ENCODE measurements around the gene MFN2. TPM values are rescaled to one million over a fixed set of nuclear protein-coding genes. Genes with fewer than 3 reads are reported as not detected.

MFN2 gene
- total and polyA plus RNA-seq, 9 of the 15 experiments (the other 6 are each of a cell fraction or from before 2014, with no cell fraction given), result 10.5 to 158 (median 87.1) TPM

DNA sequence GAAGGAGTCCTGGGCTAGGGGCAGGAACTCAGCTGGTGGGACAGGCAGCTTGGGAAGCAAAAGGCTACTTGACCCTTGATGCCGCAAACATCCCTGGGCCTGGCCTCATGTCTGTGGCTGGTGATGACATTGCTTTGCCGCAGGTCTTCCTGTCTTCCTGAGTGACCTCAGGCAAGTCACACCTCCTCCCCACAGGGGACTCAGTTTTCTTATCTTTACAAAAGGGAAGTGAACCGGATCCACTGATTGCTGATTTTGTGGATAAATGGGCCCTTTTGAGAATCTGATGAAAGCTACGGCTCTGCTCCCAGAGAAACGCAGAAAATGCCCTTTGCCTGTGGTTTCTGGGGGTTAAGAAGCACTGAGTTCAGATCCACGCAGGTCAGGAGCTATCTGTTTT, 25.0 kb upstream of the MFN2 start (continued):
- peak; percentile 59 for TF ChIP-seq ELF1 (tag; IDR thresholded peaks at IDR 0.05)
- TF ChIP-seq, protein P1, sequence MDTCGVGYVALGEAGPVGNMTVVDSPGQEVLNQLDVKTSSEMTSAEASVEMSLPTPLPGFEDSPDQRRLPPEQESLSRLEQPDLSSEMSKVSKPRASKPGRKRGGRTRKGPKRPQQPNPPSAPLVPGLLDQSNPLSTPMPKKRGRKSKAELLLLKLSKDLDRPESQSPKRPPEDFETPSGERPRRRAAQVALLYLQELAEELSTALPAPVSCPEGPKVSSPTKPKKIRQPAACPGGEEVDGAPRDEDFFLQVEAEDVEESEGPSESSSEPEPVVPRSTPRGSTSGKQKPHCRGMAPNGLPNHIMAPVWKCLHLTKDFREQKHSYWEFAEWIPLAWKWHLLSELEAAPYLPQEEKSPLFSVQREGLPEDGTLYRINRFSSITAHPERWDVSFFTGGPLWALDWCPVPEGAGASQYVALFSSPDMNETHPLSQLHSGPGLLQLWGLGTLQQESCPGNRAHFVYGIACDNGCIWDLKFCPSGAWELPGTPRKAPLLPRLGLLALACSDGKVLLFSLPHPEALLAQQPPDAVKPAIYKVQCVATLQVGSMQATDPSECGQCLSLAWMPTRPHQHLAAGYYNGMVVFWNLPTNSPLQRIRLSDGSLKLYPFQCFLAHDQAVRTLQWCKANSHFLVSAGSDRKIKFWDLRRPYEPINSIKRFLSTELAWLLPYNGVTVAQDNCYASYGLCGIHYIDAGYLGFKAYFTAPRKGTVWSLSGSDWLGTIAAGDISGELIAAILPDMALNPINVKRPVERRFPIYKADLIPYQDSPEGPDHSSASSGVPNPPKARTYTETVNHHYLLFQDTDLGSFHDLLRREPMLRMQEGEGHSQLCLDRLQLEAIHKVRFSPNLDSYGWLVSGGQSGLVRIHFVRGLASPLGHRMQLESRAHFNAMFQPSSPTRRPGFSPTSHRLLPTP (IDR thresholded peaks at IDR 0.05; ENCODE audit: borderline replicate concordance, extremely low read depth, insufficient read length), result no peak
- no peak for TF ChIP-seq ZNF174 (CRISPR knock-in tag; IDR thresholded peaks at IDR 0.05)
- TF ChIP-seq HNRNPH1 (optimal IDR thresholded peaks at IDR 0.05; ENCODE audit: low read depth, low read length), result no peak
- TF ChIP-seq MED1 (CRISPR knock-in tag; IDR thresholded peaks at IDR 0.05; ENCODE audit: borderline replicate concordance), result no peak
- TF ChIP-seq, protein P2, sequence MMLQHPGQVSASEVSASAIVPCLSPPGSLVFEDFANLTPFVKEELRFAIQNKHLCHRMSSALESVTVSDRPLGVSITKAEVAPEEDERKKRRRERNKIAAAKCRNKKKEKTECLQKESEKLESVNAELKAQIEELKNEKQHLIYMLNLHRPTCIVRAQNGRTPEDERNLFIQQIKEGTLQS (IDR thresholded peaks at IDR 0.05), result peak; percentile 65; the same call in 1 of the 2 replicates
- TF ChIP-seq, protein P2 (CRISPR knock-in tag; conservative IDR thresholded peaks at IDR 0.05), result no peak
- TF ChIP-seq, protein P3, sequence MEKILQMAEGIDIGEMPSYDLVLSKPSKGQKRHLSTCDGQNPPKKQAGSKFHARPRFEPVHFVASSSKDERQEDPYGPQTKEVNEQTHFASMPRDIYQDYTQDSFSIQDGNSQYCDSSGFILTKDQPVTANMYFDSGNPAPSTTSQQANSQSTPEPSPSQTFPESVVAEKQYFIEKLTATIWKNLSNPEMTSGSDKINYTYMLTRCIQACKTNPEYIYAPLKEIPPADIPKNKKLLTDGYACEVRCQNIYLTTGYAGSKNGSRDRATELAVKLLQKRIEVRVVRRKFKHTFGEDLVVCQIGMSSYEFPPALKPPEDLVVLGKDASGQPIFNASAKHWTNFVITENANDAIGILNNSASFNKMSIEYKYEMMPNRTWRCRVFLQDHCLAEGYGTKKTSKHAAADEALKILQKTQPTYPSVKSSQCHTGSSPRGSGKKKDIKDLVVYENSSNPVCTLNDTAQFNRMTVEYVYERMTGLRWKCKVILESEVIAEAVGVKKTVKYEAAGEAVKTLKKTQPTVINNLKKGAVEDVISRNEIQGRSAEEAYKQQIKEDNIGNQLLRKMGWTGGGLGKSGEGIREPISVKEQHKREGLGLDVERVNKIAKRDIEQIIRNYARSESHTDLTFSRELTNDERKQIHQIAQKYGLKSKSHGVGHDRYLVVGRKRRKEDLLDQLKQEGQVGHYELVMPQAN (IDR thresholded peaks at IDR 0.05; ENCODE audit: borderline replicate concordance), result no peak
- no peak for TF ChIP-seq ZBED1 (IDR thresholded peaks at IDR 0.05)
- peak; percentile 92 for TF ChIP-seq ETV1 (tag; conservative IDR thresholded peaks at IDR 0.05; ENCODE audit: low read depth)
- TF ChIP-seq SMARCA5 (IDR thresholded peaks at IDR 0.05), result 0 out of 2 replicates have a peak, but pooled peaks have one; percentile 9
- TF ChIP-seq TAF15 (IDR thresholded peaks at IDR 0.05; ENCODE audit: low read depth, low read length), result no peak
- no peak for TF ChIP-seq ZFP1 (CRISPR knock-in tag; IDR thresholded peaks at IDR 0.05)
- TF ChIP-seq CTBP1 (IDR thresholded peaks at IDR 0.05; ENCODE audit: borderline replicate concordance), result peak; percentile 86; the same call in 1 of the 2 replicates
- no peak for TF ChIP-seq ZNF133 (CRISPR knock-in tag; IDR thresholded peaks at IDR 0.05)
- TF ChIP-seq MEIS2 (IDR thresholded peaks at IDR 0.05; ENCODE audit: partially characterized antibody), result peak; percentile 51
- TF ChIP-seq NCOA4 (IDR thresholded peaks at IDR 0.05; ENCODE audit: partially characterized antibody), result no peak
- TF ChIP-seq, protein P4, sequence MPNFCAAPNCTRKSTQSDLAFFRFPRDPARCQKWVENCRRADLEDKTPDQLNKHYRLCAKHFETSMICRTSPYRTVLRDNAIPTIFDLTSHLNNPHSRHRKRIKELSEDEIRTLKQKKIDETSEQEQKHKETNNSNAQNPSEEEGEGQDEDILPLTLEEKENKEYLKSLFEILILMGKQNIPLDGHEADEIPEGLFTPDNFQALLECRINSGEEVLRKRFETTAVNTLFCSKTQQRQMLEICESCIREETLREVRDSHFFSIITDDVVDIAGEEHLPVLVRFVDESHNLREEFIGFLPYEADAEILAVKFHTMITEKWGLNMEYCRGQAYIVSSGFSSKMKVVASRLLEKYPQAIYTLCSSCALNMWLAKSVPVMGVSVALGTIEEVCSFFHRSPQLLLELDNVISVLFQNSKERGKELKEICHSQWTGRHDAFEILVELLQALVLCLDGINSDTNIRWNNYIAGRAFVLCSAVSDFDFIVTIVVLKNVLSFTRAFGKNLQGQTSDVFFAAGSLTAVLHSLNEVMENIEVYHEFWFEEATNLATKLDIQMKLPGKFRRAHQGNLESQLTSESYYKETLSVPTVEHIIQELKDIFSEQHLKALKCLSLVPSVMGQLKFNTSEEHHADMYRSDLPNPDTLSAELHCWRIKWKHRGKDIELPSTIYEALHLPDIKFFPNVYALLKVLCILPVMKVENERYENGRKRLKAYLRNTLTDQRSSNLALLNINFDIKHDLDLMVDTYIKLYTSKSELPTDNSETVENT (CRISPR knock-in tag; IDR thresholded peaks at IDR 0.05), result no peak
- TF ChIP-seq NR2C1 (IDR thresholded peaks at IDR 0.05), result no peak
- TF ChIP-seq NR2C1 (tag; IDR thresholded peaks at IDR 0.05), result peak; percentile 89
- TF ChIP-seq, protein P5, sequence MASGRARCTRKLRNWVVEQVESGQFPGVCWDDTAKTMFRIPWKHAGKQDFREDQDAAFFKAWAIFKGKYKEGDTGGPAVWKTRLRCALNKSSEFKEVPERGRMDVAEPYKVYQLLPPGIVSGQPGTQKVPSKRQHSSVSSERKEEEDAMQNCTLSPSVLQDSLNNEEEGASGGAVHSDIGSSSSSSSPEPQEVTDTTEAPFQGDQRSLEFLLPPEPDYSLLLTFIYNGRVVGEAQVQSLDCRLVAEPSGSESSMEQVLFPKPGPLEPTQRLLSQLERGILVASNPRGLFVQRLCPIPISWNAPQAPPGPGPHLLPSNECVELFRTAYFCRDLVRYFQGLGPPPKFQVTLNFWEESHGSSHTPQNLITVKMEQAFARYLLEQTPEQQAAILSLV (tag; IDR thresholded peaks at IDR 0.05), result no peak
